OCI-LY7 (cell line): ENCODE measurements around the gene CIAO2B.

Source experiments
- CTCF ChIP-seq: fragments of 200-600 bp; sonication (generic); conservative IDR thresholded peaks from 2 replicates; pipeline ENCODE4 v1.5.1; 2014; ENCODE audit warnings: mild to moderate bottlenecking, antibody characterized with exemption, low read length, moderate library complexity, mixed read lengths
- EZH2phosphoT487 ChIP-seq: fragments of 200-600 bp; sonication (generic); IDR thresholded peaks from 2 replicates; pipeline ENCODE4 v1.6.1; 2018; ENCODE audit warnings: low read depth, borderline replicate concordance, mild to moderate bottlenecking, mixed run types, antibody characterized with exemption, low read length, moderate library complexity, mixed read lengths

GRCh38 chr16:66936462-66936861 is 2.3 kb upstream of the CIAO2B start:
- TF ChIP-seq CTCF = no peak
- TF ChIP-seq EZH2phosphoT487 = no peak
